ENCODE measurements around the gene SPDYE4. TPM values are rescaled to one million over a fixed set of nuclear protein-coding genes. Genes with fewer than 3 reads are reported as not detected.

SPDYE4 gene
- total and polyA plus RNA-seq, 4 donors: not detected

Other genes starting within 250 kb of the SPDYE4 start
- gene MYH10, start 127.8 kb downstream of the SPDYE4 start, total RNA-seq: 100 to 1,000 TPM in 1 of 2 donors, 10 to 100 TPM in 1; 73.4 to 194 TPM
- gene MYH10, start 127.8 kb downstream of the SPDYE4 start, polyA plus RNA-seq: 10 to 100 TPM in 1 of 2 donors, 1 to 10 TPM in 1; 9.6 to 16.0 TPM
- under 1 TPM in 1 of 2 donors, not detected in 1; 0.15 TPM for gene CCDC42, start 13.7 kb downstream of the SPDYE4 start, total RNA-seq
- under 1 TPM in 1 of 2 donors, not detected in 1; 0.05 TPM for gene CCDC42, start 13.7 kb downstream of the SPDYE4 start, polyA plus RNA-seq
- 1 to 10 TPM in 1 of 2 donors, under 1 TPM in 1; 0.68 to 2.1 TPM for gene MFSD6L, start 40.8 kb upstream of the SPDYE4 start, total RNA-seq
- 1 to 10 TPM in 1 of 2 donors, under 1 TPM in 1; 0.85 to 1.4 TPM for gene MFSD6L, start 40.8 kb upstream of the SPDYE4 start, polyA plus RNA-seq
- 1 to 10 TPM; 1.3 to 3.0 TPM for gene PIK3R6, start 109.1 kb upstream of the SPDYE4 start, total RNA-seq
- 1 to 10 TPM in 1 of 2 donors, under 1 TPM in 1; 0.93 to 1.7 TPM for gene PIK3R6, start 109.1 kb upstream of the SPDYE4 start, polyA plus RNA-seq
- 10 to 100 TPM; 14.6 to 55.3 TPM for gene PIK3R5, start 207.2 kb upstream of the SPDYE4 start, total RNA-seq
- 10 to 100 TPM; 11.7 to 70.9 TPM for gene PIK3R5, start 207.2 kb upstream of the SPDYE4 start, polyA plus RNA-seq